Epidermal melanocyte (primary cell): ENCODE results near the gene KRTAP5-1.

Source experiments
- DNase-seq: peaks from one replicate; pipeline ENCODE4 v3.0.0; 2011; ENCODE audit warnings: low spot score; ENCODE audit not compliant: insufficient read length

KRTAP5-1 gene

GRCh38 chr11:1572197-1573076, 12.6 kb downstream of the KRTAP5-1 start, which contains the start of gene DUSP8:
Gene DUSP8 (minus strand): TSS chr11:1572271. CDS start chr11:1565826, 6,445 bp downstream.
- peak; percentile 91 for DNase-seq

- no peak for DNase-seq
Measured at GRCh38 chr11:1571760-1572196, 13.3 kb downstream of the KRTAP5-1 start.

- no peak for DNase-seq
Measured at GRCh38 chr11:1570896-1571759, 14.0 kb downstream of the KRTAP5-1 start.

GRCh38 chr11:1570531-1570895, 14.6 kb downstream of the KRTAP5-1 start:
- no peak for DNase-seq

- no peak for DNase-seq
Measured at GRCh38 chr11:1570001-1570453, 15.1 kb downstream of the KRTAP5-1 start.

GRCh38 chr11:1569251-1569780, 15.8 kb downstream of the KRTAP5-1 start:
- DNase-seq, result no peak

- no peak for DNase-seq
Measured at GRCh38 chr11:1568441-1568911, 16.6 kb downstream of the KRTAP5-1 start.

- no peak for DNase-seq
Measured at GRCh38 chr11:1567721-1568100, 17.4 kb downstream of the KRTAP5-1 start.

- no peak for DNase-seq
Measured at GRCh38 chr11:1567052-1567720, 17.9 kb downstream of the KRTAP5-1 start.

GRCh38 chr11:1566381-1567051, 18.6 kb downstream of the KRTAP5-1 start:
- DNase-seq, result no peak

GRCh38 chr11:1565904-1566247, 19.2 kb downstream of the KRTAP5-1 start:
- no peak for DNase-seq

GRCh38 chr11:1565173-1565903, 19.7 kb downstream of the KRTAP5-1 start:
- DNase-seq, result peak; percentile 14

GRCh38 chr11:1564535-1565172, 20.4 kb downstream of the KRTAP5-1 start:
- peak; percentile 10 for DNase-seq

- DNase-seq, result peak; percentile 19
Measured at GRCh38 chr11:1563697-1564534, 21.2 kb downstream of the KRTAP5-1 start.

- peak; percentile 14 for DNase-seq
Measured at GRCh38 chr11:1563149-1563638, 21.9 kb downstream of the KRTAP5-1 start.

- DNase-seq, result no peak
Measured at GRCh38 chr11:1562469-1563148, 22.5 kb downstream of the KRTAP5-1 start.

- no peak for DNase-seq
Measured at GRCh38 chr11:1561955-1562354, 23.1 kb downstream of the KRTAP5-1 start.

GRCh38 chr11:1561266-1561665, 23.8 kb downstream of the KRTAP5-1 start:
- DNase-seq, result no peak
